NCI-H345 treated with DMSO at 0.1 percent for 48 hours (cell line): ENCODE measurements around the gene PHF19.

Experiments used
- DNase-seq: peaks from one replicate; lab custom pipeline; 2025; ENCODE audit not compliant: unreplicated experiment; lab: John Stamatoyannopoulos, UW

Gene PHF19

DNA sequence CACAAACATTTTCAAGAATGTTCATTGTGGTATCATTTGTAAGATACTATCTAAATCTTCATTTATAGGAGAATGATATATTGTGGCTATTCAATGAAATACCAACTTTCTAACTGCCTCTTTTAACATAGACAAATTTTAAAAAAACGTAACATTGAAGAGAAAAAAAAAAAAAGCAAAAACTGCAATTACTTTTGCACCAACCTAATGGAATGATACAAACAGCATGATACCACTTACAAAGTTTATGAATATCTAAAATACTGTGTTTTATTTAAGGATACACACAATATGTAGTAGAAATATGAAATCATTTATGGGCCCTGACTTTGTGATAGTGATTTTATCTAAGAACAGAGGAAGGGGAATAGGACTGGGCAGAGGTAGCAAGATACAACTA, 58.4 kb downstream of the PHF19 start:
- no peak for DNase-seq

DNA sequence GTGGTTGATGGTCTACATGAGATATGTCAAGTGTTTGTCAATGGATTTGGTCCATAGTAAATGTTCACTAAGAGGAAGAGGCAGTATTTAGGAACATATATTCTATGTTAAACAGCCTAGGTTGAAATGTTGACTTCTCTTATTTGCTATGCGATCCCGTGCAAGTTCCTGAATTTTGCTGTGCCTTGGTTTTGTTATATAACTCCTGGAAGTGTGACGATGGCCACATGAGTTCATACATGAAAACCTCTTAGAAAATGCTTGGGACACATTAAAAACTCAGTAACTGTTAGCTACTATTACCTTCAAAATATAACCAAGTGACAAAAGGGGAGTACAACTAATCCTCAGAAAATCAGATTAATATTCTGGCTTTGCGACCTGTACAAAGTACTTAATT, 61.9 kb downstream of the PHF19 start:
- no peak for DNase-seq

DNA sequence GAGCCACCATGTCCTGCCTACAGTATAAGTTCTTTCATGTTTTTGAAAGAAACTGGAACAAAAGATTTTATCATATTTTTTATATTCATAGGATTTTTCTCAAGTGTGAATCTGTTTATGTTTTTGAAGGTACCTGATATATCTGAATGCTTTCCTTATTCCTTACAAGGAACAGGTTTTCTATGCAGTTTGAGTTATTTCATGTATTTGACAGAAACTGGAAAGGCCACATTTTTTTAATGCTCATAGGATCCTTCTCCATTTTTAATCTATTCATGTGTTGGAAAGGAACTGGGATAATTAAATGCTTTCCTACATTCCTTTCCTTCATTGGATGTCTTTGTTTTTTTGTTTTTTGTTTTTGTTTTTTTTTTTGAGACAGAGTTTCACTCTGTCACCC, 68.1 kb downstream of the PHF19 start:
- DNase-seq = no peak

DNA sequence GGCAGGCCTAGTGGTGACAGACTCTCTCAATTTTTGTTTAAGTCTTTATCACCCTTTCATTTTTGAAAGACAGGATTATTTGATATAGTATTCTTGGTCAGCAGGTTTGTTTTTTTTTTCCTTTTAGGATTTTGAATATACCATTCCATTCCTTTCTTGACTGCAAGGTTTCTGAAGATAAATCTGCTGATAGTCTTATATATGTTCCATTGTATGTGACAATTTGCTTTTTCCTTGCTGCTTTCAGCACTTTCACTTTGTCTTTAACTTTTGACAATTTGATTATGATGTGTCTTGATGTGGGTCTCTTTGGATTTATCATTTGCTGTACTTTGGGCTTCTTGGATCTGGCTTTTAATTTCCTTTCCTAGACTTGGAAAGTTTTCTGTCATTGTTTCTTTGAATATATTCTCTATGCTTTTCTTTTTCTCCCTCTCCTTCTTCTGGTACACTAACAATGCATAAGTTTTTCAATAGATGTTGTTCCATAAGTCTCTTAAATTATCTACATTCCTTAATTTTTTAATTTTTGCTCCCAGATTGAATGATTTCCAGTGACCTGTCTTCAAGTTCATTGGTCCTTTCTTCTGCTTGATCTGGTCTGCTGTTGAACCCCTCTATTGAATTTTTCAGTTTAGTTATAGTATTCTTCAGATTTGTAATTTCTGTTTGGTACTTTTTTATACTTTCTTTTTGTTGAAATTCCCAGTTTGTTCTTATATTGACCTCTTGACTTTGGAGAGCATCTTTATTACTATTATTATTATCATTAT, 69.2 kb downstream of the PHF19 start:
- no peak for DNase-seq
